SH-SY5Y (cell line): ENCODE data around the gene HBQ1.

Experiments used
- GATA2 ChIP-seq: IDR thresholded peaks from 2 replicates; pipeline ENCODE4 v1.6.1; 2011; ENCODE audit warnings: mild to moderate bottlenecking, low read depth, low read length
- GATA3 ChIP-seq: IDR thresholded peaks from 2 replicates; pipeline ENCODE4 v1.6.1; 2011; ENCODE audit warnings: low read depth, mild to moderate bottlenecking, low read length, moderate library complexity

HBQ1 gene

DNA sequence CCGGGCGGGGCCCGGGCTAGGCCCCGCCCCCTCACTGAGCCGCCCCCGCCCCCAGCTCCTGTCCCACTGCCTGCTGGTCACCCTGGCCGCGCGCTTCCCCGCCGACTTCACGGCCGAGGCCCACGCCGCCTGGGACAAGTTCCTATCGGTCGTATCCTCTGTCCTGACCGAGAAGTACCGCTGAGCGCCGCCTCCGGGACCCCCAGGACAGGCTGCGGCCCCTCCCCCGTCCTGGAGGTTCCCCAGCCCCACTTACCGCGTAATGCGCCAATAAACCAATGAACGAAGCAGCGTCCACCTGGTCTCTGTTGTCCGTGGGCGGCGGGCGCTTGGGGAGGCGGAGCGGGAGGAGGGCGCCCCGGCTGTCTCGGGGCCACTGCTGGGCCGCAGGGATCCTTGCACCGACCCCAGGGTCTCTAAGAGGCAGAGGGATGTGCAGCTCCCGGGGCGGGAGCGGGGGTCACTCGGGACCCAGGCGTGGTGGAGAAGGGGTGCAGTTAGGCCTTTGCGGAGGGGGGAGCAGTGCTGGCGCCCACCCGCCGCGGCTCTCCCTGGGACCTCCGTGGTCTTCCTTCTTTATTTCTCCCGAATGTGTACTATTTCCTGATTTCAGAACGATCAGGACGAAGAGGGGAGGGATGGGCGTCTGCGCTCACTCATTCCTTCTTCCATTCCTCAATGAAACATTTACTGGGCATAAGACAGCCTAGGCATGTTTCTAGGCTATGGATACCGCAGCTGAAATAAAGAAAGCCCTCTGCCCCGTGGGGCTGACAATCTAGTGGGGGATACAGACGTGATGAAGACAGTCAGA is 25.8 kb upstream of the HBQ1 start:
- TF ChIP-seq GATA2 (no peak), GATA3 (no peak)

DNA sequence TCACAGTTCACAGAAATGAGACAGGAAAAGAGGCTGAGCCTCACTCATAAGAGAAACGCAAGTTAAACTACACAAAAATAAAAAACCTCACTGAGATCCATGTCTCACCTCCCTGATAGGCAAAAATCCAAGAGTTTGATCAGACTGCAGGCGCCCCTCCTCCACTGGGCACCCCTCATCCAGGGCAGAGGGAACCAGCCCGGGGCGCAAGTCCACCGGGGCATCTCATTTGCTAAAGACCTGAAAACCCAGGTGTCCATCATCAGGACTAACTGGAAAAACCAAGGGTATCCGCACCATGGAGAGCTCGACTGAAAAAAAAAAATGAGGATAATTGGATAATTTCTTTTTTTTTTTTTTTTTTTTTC is 25.2 kb upstream of the HBQ1 start:
- TF ChIP-seq GATA3, result no peak
- TF ChIP-seq GATA2, result no peak

DNA sequence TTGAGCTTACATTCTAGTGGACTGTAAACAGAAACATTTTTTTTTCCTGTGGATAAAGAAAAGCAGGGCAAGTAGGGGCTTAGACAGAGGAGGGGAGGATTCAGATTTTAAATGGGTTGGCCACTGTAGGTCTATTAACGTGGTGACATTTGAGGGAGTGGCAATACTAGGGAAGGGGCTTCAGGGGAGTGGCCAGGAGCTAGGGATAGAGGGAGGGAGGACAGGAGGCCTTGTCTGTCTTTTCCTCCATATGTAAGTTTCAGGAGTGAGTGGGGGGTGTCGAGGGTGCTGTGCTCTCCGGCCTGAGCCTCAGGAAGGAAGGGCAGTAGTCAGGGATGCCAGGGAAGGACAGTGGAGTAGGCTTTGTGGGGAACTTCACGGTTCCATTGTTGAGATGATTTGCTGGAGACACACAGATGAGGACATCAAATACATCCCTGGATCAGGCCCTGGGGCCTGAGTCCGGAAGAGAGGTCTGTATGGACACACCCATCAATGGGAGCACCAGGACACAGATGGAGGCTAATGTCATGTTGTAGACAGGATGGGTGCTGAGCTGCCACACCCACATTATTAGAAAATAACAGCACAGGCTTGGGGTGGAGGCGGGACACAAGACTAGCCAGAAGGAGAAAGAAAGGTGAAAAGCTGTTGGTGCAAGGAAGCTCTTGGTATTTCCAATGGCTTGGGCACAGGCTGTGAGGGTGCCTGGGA is 21.0 kb upstream of the HBQ1 start:
- TF ChIP-seq GATA3, result no peak
- TF ChIP-seq GATA2, result no peak

DNA sequence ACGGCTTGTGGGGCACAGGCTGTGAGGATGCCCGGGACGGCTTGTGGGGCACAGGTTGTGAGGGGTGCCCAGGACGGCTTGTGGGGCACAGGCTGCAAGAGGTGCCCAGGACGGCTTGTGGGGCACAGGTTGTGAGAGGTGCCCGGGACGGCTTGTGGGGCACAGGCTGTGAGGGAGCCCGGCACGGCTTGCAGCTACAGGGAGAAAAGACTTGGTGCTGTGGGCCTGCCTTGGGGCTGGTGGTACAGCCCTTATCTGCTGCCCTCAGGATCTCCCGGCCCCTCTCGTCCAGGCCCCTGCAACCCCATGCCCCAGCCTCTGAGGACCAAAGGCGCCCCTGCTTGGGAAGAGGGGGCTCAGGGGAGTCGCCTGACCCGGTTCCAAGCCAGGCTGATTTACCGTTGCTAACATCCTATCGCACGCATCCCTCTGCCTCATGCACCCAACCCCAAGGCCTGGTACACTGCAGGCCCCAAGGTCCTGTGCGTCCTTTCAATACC is 19.5 kb upstream of the HBQ1 start:
- TF ChIP-seq GATA3, result no peak
- no peak for TF ChIP-seq GATA2

DNA sequence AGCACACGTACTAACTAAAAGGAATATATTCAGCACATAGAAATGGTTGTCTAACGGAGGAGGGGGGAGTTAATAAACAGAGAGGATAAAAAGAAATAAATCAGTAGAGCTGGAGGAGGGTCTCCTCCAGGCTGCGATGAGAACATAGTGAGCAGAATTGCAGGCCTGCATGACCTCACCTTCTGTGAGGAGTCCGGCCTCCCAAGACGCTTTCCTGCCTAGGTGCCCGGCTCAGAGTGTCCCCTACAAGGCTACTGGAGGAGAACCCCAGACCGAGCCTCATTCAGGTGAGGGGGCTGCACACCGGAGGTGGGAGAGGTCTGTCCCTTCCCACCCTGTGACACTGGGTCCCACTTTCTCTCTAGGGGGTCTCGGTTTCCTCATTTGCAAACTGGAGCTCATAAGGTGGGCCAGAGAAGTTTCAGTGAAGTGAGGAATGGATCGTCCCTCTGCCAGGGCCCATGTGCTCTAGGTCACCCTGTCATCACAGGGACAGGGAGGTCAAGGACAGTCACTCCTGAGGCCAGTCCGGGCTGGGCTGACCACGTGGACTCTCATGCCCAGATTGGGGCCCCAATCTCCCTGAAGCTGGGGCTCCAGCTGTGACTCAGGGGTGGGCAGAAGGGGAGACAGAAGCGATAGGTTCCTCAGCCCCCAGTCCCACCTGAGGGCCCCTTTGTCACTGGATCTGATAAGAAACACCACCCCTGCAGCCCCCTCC is 17.8 kb upstream of the HBQ1 start:
- TF ChIP-seq GATA2 (no peak), GATA3 (no peak)

DNA sequence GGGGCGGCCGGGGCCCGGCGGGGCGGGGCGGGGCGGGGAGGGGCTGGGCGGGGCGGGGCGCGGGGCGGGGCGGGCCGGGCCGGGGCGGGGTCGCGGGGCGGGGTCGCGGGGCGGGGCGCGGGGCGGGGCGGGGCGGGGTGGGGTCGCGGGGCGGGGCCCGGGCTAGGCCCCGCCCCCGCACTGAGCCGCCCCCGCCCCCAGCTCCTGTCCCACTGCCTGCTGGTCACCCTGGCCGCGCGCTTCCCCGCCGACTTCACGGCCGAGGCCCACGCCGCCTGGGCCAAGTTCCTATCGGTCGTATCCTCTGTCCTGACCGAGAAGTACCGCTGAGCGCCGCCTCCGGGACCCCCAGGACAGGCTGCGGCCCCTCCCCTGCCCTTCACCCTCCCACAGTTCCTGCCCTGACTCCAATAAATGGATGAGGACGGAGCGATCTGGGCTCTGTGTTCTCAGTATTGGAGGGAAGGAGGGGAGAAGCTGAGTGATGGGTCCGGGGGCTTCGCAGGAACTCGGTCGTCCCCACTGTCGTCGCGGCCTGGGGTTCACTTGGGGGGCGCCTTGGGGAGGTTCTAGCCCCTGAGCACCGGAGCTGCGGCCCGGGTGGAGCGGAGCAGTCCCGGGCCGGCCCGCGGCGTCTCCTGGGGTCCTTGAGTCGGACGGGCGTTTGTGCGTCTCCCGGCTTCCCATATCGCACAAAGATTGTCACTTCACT is 15.3 kb upstream of the HBQ1 start:
- TF ChIP-seq GATA2 (no peak), GATA3 (no peak)

DNA sequence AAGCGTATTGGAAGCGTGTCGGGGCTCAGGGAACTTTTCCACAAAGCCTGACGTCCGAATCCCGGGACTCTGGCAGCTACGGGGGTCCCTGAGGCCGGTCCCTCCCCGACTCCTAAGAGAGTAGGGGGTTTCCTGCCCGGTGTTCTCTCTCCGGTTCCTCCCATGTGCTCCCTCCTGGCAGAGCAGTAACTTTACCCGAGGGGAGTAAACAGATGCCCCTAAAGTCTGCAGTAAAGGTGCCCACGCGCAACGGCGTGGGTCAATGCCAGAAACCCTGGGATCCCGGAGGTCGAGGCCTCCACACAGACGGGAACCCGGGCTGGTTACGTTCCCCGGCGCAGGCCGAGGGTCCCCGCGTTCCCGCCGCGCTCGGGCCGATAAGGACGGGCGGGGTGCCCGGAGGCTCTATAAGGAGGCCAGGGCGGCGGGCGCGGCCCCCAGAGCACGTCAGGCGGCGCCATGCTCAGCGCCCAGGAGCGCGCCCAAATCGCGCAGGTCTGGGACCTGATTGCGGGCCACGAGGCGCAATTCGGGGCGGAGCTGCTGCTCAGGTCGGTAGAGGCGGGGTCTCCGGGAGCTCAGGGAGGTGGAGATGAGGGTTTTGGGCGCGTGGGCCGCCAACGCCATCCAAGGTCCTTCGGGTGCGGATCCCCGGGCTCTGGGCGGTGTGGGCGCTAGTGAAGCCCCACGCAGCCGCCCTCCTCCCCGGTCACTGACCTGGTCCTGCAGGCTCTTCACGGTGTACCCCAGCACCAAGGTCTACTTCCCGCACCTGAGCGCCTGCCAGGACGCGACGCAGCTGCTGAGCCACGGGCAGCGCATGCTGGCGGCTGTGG is 14.5 kb upstream of the HBQ1 start, which contains the start of gene HBM:
Gene HBM, plus strand, starts transcription at position 440 of the 836 bp plus-strand sequence. Its CDS starts 20 bp downstream, at position 460.
- no peak for TF ChIP-seq GATA3
- no peak for TF ChIP-seq GATA2

DNA sequence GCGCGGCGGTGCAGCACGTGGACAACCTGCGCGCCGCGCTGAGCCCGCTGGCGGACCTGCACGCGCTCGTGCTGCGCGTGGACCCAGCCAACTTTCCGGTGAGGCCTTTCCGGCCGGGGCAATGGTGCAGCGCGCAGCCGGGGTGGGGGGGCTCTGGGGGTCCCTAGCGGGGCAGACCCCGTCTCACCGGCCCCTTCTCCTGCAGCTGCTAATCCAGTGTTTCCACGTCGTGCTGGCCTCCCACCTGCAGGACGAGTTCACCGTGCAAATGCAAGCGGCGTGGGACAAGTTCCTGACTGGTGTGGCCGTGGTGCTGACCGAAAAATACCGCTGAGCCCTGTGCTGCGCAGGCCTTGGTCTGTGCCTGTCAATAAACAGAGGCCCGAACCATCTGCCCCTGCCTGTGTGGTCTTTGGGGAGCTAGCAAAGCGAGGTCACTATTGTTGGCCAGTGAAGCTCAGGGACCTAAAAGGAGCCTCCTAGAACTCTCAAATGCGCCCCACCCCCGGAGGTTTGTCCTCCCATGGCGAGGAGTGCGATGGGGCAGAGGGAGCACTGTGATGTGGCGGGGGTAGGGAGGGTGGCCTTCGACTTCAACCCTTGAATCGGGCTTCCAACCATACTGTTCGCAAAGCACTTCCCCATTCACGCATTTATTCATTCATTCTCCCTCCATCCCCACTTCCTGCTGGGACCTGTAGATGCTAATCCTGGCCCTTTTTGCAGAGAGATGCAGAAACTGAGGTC is 13.7 kb upstream of the HBQ1 start:
- TF ChIP-seq GATA2 (no peak), GATA3 (no peak)

DNA sequence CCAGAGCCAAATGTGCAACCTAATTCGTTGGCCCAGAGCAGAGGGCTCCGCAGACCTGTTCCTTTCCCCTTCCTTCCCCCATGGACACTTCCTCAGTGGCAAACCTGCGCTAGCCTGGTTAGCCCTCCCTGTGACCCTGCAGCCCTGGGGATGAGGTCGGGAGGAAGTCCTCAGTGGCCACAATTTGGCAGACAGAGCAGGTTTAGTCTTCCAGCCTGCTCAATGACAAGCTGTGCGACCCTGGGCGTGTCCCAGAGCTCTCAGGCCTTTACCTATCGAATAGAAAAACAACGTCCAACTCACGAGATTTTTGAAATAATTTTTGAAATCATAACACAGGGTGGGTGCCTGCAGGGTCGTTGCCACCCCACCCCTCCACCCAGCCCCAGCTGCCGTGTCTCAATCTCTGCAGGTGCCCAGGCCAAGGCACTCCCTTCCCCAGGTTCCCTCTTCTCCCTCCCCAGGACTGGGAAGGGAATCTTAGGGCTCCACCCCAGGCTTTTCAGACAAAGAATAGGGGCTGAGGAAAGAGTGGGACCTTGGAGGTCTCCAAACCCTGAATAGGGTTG is 13.1 kb upstream of the HBQ1 start:
- TF ChIP-seq GATA3, result no peak
- TF ChIP-seq GATA2, result no peak

DNA sequence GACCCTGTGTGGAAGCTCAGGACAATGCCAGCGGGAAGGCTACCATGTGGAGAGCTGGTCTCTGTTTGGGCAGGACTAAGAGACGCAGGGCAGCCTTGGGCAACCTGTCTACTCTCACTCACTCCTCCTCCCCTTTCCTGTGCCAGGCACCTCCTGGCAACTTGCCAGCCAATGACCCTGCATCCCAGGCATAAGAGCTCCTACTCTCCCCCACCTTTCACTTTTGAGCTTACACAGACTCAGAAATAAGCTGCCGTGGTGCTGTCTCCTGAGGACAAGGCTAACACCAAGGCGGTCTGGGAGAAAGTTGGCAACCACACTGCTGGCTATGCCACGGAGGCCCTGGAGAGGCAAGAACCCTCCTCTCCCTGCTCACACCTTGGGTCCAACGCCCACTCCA is 11.8 kb upstream of the HBQ1 start:
- TF ChIP-seq GATA2 (no peak), GATA3 (no peak)

DNA sequence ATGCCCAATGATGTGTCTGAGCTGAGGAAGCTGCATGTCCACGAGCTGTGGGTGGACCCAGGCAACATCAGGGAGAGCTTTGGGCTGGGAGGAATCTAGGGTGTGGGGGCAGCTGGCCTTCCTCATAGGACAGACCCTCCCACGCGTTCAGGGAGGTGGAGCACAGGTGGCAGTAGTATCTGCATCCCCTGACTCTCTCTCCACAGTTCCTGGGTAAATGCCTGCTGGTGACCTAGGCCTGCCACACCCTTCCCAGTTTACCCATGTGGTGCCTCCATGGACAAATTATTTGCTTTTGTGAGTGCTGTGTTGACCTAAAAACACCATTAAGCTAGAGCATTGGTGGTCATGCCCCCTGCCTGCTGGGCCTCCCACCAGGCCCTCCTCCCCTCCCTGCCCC is 11.2 kb upstream of the HBQ1 start:
- TF ChIP-seq GATA3, result no peak
- no peak for TF ChIP-seq GATA2

DNA sequence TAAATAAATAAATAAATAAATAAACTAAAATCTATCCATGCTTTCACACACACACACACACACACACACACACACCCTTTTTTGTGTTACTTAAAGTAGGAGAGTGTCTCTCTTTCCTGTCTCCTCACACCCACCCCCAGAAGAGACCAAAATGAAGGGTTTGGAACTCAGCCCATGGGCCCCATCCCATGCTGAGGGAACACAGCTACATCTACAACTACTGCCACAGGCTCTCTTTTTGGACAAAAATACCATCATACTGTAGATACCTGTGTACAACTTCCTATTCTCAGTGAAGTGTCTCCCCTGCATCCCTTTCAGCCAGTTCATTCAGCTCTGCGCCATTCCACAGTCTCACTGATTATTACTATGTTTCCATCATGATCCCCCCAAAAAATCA is 9.5 kb upstream of the HBQ1 start:
- TF ChIP-seq GATA2, result no peak
- no peak for TF ChIP-seq GATA3
